HEK293T (cell line): Measurements from ENCODE around the gene LAMC1.

Experiments
- ARNT ChIP-seq: fragments of 450-650 bp; IDR thresholded peaks from 2 replicates; pipeline ENCODE4 v1.6.1; 2017; ENCODE audit warnings: mild to moderate bottlenecking
- BHLHE40 ChIP-seq: fragments of 450-650 bp; IDR thresholded peaks from 2 replicates; pipeline ENCODE4 v1.6.1; 2016; ENCODE audit warnings: mild to moderate bottlenecking, moderate library complexity, borderline replicate concordance
- ELF4 ChIP-seq: fragments of 450-650 bp; IDR thresholded peaks from 2 replicates; pipeline ENCODE4 v1.6.1; 2017; ENCODE audit warnings: antibody characterized with exemption
- FOXA1 ChIP-seq: fragments of 450-650 bp; IDR thresholded peaks from 2 replicates; pipeline ENCODE4 v1.6.1; 2016; ENCODE audit warnings: mild to moderate bottlenecking
- FOXM1 ChIP-seq: fragments of 450-650 bp; IDR thresholded peaks from 2 replicates; pipeline ENCODE4 v1.6.1; 2017; ENCODE audit warnings: mild to moderate bottlenecking, borderline replicate concordance
- HDGF ChIP-seq: fragments of 450-650 bp; IDR thresholded peaks from 2 replicates; pipeline ENCODE4 v1.6.1; 2017; ENCODE audit warnings: antibody characterized with exemption, borderline replicate concordance
- NFRKB ChIP-seq: fragments of 450-650 bp; IDR thresholded peaks from 2 replicates; pipeline ENCODE4 v1.6.1; 2016; ENCODE audit warnings: mild to moderate bottlenecking, moderate library complexity
- PKNOX1 ChIP-seq: fragments of 450-650 bp; IDR thresholded peaks from 2 replicates; pipeline ENCODE4 v1.6.1; 2016
- SUZ12 ChIP-seq: fragments of 450-650 bp; IDR thresholded peaks from 2 replicates; pipeline ENCODE4 v1.6.1; 2016; ENCODE audit warnings: mild to moderate bottlenecking
- ZNF384 ChIP-seq: fragments of 450-650 bp; IDR thresholded peaks from 2 replicates; pipeline ENCODE4 v1.6.1; 2016

- TF ChIP-seq FOXA1 (no peak), HDGF (no peak), BHLHE40 (no peak), PKNOX1 (no peak), ARNT (no peak), ELF4 (no peak), FOXM1 (no peak), SUZ12 (no peak), NFRKB (no peak), ZNF384 (no peak)
Observed at GRCh38 chr1:183103577-183103976, 80.4 kb downstream of the LAMC1 start.
